ENCODE measurements around the gene PER2.

Gene PER2

DNA sequence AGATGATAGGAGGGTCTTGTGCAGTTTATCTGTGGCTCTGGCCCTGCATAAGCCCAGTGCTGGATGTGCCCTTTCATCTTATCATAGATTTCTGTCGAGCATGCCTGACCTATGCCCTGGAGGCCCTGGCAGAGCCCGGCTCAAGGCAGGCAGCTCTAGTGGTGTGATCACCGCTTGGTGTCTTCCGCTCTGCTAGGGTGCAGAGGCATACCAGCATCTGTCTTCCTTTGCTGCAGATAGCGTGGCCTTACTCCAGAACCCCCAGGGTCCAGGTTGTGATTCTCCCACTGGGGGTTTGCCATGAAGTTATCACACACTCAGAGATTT lies 18.2 kb upstream of the PER2 start:
- DNase-seq, result no peak

DNA sequence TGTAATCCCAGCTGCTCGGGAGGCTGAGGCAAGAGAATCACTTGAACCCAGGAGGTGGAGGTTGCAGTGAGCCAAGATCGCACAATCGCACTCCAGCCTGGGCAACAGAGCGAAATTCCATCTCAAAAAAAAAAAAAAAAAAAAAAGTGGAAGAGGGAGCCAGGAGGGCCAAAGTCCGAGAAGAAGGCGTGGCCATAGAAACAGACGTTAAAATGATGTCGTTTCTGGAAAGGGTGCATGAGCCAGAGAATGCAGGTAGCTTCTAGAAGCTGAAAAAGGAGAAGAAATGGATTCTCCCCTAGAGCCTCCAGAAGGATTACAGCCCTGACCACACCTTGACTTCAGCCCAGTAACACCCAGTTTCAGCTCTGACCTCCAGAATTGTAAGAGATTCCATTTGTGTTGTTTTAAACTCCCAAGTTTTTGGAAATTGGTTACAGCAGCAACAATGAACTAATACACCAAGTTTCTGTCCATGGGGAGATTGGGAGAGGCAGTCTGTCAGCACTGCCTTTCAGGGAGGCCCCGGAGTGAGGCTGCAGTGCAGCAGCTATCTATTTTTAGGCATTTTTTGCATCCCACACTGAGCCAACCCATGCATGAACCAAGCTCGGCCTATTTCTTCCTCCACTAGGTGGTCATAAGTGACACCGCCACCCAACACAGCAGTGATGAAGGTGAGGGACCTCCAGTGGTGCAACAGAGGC lies 17.7 kb upstream of the PER2 start:
- no peak for DNase-seq

DNA sequence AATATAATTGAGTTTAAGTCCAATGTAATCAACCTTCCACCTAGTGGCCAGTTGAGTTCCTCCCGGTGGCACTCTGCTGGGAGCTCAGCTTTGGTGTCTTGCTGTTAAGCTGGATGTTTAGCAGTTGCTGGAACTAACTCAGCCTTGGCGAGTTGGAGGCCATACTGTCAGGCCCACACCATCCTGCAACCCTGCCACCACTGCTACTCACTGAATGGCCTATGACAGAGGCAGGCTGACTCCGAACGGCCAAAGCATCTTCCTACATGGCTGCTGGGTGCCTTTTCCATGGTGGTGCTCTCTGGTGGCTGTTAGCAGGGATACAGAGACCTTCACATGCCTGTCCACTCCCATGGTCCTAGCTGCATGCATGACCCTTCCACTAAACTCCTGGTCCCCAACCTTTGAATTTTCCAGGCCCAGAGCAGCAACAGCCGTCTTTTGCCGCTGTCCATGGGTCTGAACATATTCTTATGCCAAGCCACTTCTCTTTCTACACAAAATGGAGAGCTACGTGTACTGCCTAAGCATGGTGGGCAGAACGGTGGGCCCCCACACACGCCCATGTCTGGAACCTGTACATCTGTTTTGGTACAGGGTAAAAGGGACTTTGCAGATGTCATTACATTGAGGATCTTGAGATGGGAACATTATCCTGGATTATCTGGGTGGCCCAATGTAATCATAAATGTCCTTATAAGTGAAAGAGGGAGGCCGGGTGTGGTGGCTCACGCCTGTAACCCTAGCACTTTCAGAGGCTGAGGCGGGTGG lies 16.9 kb upstream of the PER2 start:
- no peak for DNase-seq

DNA sequence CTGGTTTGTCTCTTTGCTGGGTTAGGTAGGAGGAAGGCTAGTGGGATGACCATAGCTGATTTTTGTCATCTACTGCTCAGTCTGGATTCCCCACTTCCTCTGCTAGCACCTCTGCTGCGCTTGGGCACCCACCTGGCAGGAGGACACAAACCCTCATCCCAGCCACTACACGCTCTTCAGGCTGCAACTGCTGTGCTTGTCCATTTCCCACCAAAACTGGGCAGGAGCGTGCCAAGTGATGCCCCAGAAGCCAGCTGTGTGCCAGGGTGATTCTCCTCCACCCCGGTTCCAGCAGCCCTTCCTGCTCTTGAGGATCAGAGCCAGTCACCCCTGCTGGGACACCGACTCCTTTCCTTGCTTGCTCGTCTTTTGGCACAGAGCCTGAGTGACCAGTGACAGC lies 15.7 kb upstream of the PER2 start:
- DNase-seq, result no peak

DNA sequence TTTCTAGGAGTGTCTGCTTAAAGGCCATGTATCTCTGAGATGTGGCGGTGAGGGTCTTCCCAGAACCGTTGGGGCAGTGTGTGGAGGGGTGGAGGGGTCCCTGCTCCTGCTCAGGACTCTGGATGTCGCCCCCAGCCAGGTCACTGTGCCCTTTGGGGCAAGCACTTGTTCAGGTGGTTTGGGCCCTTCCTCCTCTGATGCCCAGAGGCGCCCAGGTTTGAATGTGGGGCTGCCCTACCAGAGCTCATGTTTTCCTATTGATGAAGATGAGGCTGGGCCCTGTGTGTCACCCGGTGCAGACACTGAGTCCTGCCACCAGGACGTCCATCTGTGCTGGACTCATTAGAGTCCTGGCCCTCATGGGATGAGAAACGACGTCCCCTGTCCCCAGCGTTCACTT lies 14.3 kb upstream of the PER2 start:
- DNase-seq, result no peak

DNA sequence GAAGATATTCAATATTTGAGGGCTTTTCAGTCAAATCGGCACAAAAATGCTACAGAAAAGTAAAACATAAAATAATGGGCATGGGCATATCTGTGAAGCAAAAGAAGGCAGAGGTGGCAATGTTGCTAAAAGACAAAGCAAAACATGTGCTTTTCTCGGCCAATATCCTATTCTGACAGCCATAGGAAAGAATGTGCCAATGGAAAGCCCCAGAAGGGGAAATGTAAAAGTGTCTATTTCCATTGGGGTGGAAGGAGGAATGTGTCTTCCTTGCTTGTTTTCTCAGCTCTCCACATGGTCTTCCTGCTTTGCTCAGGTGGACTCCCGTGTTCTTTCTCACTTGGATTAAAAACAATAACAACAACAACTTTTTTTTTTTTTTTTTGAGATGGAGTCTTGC lies 13.7 kb upstream of the PER2 start:
- DNase-seq, result no peak

DNA sequence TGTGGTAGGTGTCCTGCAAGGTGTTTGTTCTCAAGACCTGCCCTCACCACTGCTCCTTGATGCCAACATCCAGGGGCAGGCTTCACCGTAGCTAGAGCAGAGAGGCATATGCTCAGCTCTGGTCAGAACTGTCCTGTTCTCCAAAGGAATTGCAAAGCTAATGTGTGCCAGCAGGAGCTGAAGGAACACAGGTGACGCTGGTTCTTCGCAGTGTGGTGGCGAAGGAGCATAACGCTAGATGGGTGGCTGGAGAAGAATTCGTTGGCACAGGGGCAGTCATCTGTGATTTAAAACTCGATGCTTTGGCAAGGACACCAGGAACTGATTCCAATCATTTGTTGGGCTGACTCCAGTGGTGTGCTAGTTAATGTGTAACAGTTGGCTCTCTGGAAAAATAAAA lies 11.4 kb upstream of the PER2 start:
- DNase-seq, result no peak

DNA sequence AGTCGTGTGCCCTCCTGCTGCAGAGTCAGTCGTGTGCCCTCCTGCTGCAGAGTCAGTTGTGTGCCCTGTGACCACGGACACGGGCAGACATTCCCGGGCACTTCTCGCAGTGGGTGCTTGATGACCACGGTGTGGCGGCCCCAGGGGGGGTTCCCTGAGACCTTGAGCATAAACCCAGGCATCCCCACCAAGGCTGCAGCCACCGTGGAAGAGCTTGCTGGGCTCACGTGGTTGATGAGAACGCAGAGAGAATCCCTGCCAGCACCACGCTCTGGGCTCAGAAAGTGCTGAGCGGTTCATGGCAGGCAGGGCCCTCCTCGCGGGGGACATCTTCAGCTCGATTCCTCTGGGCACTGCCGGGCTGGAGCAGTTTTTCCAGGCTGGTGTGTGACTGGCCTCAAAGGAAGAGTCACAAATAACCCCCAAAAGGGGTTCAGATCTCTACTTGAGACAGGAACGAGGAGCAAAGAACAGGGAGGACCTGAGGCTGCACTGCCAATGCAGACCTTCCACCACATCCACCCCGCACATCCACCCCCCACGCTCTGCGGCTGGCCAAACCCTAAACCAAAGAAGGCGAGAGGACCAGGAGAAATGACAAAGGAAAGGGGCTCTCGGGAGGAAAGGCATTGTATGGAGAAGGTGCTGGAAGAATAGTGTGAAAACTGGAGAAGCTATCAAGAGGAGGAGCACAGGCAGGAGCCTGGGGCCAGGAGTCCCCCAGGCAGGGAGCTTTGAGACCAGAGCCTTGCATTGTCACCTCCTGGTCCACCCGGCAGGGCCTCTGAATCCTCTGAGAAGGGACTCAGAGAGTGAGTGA lies 8.4 kb upstream of the PER2 start:
- peak; percentile 13 for DNase-seq

DNA sequence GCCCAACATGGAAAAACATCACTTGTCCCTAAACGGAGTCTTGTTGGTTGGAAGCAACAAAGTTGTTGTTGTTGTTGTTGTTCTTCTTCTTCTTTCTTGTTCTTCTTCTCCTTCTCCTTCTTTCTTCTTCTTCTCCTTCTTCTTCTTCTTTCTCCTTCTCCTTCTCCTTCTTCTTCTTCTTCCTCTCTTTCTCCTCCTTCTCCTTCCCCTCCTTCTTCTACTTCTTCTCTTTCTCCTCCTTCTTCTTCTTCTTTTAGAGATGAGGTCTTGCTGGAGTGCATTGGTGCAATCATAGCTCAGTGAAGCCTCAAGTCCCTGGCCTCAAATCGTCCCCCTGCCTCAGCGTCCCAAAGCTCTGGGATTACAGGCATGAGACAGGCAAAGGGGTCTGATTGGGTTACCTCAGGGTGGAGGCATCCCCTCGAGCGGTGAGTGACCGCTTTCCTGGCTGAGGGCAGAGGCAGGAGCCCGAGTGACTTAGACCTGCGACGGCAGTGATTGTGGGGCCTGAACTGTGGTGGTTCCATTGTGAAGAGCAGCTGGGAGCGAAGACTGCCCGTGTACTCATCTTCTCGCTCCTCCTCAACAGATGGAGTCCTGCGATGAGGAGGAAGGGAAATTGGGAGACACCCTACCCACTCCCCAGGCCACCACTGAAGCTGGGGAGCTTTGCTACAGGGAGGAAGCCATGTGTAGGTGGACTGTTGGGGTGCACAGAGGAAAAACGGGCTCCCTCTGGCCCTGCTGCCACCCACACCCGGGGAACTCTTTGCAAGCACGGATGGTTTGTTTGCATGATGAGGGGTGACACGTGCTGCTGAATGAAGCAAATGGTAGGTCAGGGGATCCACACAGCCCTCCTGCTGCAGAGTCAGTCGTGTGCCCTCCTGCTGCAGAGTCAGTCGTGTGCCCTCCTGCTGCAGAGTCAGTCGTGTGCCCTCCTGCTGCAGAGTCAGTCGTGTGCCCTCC lies 7.0 kb upstream of the PER2 start:
- DNase-seq, result no peak

DNA sequence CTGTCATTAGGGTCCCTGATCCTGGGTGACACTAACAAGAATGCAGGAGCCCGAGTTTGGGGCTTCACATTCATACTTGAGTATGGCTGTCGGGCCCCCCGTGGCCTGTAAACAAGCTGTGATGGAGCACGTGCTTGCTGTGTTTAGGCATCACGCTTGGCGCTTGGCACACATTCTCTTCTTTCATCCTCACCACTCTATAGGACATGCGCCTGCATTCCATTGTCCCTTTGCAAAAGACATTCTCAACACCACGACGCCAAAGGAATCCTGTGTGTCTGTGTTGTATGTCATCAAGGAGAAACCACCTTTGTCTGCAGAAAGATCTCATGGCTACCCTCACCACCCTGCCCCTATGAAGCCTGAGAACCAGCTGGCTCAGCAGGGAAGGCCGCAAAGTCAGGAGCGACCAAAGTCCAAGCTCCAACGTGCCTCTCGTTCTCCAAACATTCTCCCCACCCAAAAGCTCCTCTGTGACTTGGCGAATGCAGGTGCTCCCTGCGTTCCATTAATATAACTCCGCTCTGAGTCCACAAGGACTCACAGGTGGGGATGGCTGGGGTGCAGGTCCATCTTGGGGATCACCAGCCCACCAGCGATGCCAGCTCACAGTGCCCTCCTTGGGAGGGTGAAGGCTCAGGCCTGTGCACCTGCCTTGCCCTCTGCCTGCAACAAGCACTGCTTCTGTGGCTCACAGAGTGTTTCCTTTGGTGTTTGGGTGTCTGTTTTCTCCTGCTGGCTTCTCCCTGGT lies 6.2 kb upstream of the PER2 start:
- no peak for DNase-seq

DNA sequence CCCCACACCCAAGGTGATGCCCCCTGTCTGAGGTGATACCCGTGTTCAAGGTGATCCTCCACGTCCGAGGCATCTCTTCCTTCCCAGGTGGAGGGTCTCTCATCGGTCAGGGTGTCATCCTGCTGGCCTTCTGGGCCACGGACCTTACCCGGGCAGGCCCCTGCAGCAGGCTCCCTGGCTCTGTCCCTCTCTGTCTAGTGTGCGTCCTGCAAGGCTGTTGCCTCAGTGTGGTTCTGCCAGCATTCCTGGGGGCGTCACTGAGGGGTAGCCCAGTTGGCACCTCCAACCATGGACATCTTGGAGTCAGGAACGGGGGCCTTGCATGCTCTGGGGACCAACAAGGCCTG lies 5.6 kb upstream of the PER2 start:
- DNase-seq, result no peak

DNA sequence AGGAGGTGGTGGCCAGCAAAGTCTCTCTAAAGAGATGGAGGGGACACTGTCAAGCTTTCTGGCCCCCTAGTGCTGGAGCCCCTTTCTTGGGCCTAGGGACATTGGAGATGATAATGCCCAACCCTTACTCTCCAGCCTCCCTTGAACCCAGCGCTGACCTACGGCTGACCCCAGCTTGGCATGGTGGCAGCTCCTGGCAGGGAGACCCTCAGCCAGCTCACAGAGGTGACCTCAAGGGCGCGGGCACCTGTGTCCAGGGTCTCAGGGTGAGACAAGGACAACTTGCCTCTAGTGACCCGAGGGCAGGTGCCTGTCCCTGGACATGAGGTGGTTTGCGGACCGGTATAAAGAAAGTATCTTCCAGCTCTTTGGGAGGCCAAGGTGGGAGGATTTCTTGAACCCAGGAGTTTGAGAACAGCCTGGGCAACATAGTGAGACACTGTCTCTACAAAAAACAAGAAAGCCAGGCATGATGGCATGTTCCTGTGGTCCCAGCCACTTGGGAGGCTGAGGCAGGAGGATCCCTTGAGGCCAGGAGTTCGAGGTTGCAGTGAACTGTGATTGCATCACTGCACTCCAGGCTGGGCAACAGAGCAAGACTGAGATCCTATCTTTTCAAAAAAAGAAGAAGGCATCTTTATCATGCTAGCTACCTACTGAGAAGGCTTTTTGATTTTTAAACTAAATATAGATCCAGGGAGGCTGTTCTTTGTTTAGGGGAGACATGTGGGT lies 3.3 kb upstream of the PER2 start:
- peak; percentile 15 for DNase-seq

DNA sequence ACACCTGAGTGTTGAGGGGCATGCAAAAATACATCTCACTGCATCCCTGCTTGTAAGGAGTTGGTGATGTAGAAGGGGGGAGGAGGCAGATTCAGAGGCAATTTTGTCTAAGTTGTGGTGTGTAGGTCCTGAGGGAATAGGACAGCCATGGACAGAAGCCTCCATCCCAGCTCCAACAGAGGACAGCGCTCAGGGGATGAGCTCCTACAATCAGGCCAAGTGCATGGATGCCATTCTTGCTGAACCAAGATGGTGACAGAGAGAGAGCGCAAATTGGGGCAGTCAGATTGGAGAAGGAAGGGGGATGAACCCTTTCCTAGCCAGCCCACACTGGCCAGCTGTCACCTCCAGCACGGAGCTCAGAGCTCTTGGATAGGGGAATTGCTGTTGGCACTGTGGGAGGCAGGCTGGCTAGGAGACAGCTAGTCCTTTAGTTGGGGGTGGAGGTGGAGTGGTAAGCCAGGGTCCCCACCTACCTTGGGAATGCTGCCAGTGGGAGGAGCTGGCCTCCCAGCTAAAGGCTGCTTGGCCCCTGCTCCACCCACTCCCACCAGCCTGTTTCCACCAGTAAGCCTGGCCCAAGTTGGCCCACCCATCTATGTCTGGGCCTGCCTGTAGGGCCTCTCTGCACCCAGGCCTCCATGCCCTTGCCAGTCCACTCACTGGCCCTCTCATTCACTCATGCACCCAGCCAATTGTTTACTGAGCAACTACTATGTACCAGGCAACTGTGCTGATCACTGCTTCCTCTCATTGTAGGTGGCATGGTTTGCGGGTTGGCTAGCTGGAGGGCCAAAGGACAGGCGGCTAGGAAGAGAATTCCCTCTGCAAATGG lies 2.5 kb upstream of the PER2 start:
- peak; percentile 31 for DNase-seq

DNA sequence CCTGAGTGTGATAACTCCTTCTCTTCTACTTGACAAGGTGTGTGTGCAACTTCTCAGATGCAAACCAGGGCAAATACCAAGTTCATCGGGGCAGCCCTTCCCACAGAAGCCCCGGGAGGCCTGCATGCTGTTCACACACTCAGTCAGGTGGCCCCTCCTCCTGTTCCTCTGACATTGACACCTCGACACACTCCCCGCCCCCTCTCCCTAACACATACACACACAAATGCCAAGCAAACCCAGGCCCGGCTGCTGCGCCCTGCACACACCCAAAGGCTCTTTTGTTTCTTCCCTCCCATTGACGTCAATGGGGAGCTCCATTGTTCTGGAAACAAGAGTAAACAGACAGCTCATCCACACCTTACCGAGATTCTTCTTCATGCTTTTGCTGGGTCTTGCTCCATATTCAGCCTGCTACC lies 1.7 kb upstream of the PER2 start:
- DNase-seq, result peak; percentile 33

DNA sequence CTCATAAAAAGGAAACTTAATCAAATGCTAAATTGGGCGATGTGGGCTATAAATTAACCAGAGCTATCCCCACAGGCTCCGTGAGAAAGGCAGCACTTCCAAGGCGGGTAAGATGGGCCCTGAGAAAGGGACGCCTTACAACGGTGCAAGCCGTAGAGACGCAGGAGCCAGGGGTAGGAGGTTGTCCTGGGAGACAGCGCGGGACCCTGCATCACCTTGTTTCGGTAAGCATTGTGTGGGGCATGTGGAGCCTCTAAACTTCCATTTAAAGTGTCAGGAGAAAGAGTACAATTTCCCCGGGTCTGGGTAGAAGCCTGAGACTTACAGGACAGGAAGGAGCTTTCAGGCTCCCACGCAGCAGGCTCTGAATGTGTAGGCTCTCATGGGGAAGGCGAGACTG lies 1.2 kb upstream of the PER2 start:
- DNase-seq, result no peak

DNA sequence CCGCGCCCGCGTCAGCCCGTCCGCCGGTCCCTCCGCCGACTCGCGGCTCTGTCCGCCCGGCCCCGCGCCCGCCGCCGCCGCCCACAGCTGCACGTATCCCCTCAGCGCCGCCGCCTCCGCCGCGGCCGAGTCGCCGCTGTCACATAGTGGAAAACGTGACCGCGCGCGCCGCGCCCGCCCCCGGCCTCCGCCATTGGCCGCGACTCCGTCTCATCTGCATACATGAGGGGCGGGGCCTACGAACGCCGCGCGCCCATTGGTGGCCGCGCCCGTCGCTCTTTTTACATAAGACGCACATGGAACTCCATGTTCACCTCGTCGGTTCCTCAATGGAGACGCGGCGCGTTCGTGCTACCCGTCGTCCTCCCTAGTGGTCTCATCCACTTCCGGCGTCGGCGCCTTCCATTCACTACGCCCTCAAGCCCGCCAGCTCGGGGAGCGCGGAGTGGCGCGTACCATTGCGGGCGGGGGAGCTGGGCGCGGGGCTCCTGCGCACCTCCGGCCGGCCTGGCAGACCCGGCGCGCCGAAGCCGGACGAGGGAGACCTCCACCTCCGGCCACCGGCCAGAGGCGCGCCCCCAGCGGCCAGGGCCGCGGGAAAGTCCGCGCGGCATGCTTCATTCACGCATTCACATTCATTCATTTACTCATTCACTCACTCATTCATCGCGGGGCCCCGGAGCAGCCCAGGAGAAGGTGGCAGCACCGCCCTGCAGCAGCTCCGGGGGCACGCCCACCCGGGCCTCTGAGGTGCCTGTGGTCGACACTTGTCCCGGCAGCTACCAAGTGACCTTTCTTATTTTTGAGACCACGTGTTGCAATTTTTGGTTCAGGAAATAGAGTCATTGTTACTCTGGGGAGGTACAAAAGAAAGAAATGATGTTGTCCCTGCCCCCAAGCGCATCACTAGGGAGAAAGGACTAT lies 502 bp upstream of the PER2 start:
- peak; percentile 99 for DNase-seq

DNA sequence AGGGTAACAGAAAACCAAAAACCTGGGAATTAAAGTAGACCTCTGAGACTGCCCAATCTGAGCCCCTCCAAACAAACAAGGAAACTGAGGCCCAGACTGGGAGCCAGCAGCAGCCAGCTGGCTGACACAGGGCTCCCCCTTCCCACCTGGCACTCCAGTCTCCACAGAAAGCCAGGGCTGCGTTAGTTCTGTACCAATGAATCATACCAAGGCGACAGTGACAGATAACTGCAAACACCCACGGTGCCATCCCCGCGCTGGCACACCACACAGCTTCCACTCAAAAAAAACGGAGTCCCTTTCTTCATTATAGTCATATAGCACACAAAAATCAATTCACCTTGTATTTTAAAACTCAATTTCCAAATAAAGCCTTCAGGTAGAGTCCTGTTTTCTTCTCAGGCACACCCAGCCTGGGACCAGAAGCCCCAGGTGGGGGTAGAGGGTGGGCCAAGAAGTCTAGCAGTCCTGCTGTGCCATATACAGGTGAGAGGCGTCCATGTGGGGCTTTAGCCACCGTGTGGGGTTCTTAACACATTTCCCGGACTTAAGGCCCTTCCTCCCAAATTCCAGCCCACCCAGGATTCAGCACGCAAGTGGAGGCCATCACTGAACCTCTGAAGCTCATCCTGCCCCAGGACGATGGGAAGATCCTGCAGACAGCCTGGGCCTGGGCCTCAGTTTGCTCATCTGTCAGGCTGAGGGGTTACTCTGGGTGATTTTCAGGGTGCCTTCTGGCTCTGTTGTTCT lies 1.2 kb downstream of the PER2 start:
- DNase-seq, result no peak

DNA sequence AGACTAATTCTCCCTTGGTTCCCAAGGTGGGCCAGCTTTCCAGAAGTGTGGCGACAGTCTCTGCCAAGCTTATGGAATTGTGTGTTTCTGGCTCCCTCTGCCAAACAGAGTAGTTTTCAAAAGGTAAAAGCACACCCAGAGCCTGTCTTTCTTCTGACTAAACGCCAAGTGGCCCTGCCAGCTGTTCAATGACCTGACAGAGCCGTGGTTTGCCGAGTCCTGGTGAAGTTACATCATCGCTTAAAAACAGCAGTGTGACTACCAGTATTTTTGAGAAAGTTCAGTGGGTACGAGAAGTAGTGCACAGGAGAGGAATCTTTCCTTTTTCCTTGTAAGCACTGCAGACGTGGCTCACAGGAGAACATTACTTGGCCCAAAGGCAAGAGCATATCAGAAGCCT lies 1.9 kb downstream of the PER2 start:
- DNase-seq, result peak; percentile 73
